GM12878 (cell line): ENCODE results near the gene CCDC14. TPM values are rescaled to one million over a fixed set of nuclear protein-coding genes. Genes with fewer than 3 reads are reported as not detected.

Experiments used
- ATAC-seq: fragments of 200-7000 bp; cut with Tn5 transposase; 3 replicates; pipeline ENCODE4 v1.9.1; 2020; ENCODE audit warnings: mild to moderate bottlenecking, moderate library complexity
- BruUV-seq: library from RNA; stranded (reverse); fragments of 400-500 nt; replicated peaks from 2 replicates; lab custom pipeline; 2021; lab: Mats Ljungman, UMichigan
- CTCF ChIA-PET: fragments of 300-600 bp; sonication (Branson Sonifier 250); formaldehyde crosslinking; extraction: SDS; loops from one replicate; lab custom pipeline; 2021; ENCODE audit warnings: inconsistent platforms; lab: Yijun Ruan, JAX
- POLR2A ChIA-PET: fragments of 350-600 bp; formaldehyde crosslinking; extraction: SDS; loops from one replicate; lab custom pipeline; 2021; ENCODE audit warnings: inconsistent platforms; lab: Charles Lee
- RAD21 ChIA-PET: fragments of 300-600 bp; sonication (Branson Sonifier 250); formaldehyde crosslinking; loops from one replicate; lab custom pipeline; 2023; ENCODE audit warnings: antibody characterized with exemption; ENCODE audit not compliant: unreplicated experiment; lab: Charles Lee
- SMC1A ChIA-PET: fragments of 300-600 bp; sonication (Branson Sonifier 250); formaldehyde crosslinking; loops from one replicate; lab custom pipeline; 2023; ENCODE audit not compliant: unreplicated experiment, uncharacterized antibody; lab: Charles Lee
- DNase-seq: peaks from one replicate; pipeline ENCODE4 v3.0.0-alpha.2; 2011; ENCODE audit warnings: low read depth, low spot score
- FAIRE-seq: peaks from 3 replicates; lab custom pipeline; 2011; peaks lifted over from hg19 to GRCh38; lab: Jason Lieb, UNC
- H2AFZ ChIP-seq: 2 replicates; pipeline ENCODE4 v1.6.0; 2011; ENCODE audit warnings: low read depth, low read length, control low read depth; ENCODE audit not compliant: control insufficient read depth
- H3K27ac ChIP-seq: 2 replicates; pipeline ENCODE4 v1.5.1; 2011; ENCODE audit warnings: control low read depth; ENCODE audit not compliant: control insufficient read depth, insufficient read depth
- H3K27me3 ChIP-seq, 2 experiments: replicated peaks in 1 of 2; 2 replicates each; pipeline versions ENCODE4 v1.6.0 to v1.6.1; 2011; ENCODE audit warnings: low read length in 1 of 2; ENCODE audit not compliant: control insufficient read depth in 2 of 2, insufficient read depth in 2 of 2
- H3K36me3 ChIP-seq, 2 experiments: 2 replicates each; pipeline ENCODE4 v1.5.1; 2011; ENCODE audit warnings: low read length in 1 of 2; ENCODE audit not compliant: control insufficient read depth in 2 of 2, insufficient read depth in 2 of 2
- H3K4me1 ChIP-seq: 2 replicates; pipeline ENCODE4 v1.6.1; 2011; ENCODE audit warnings: mild to moderate bottlenecking, low read length, moderate library complexity, mixed read lengths; ENCODE audit not compliant: control insufficient read depth, insufficient read depth
- H3K4me2 ChIP-seq: 2 replicates; pipeline ENCODE4 v1.6.0; 2011; ENCODE audit warnings: control low read depth; ENCODE audit not compliant: control insufficient read depth, insufficient read depth
- H3K4me3 ChIP-seq: fragments of 200-600 bp; sonication (generic); 2 replicates; pipeline ENCODE4 v1.5.1; 2016
- H3K79me2 ChIP-seq: 2 replicates; pipeline ENCODE4 v1.6.0; 2011; ENCODE audit warnings: low read length; ENCODE audit not compliant: control insufficient read depth, insufficient read depth
- H3K9ac ChIP-seq: 2 replicates; pipeline ENCODE4 v1.8.0; 2011; ENCODE audit warnings: low read length, control low read depth, mixed read lengths; ENCODE audit not compliant: control insufficient read depth, insufficient read depth
- H3K9me3 ChIP-seq: replicated peaks from 3 replicates; pipeline ENCODE4 v1.5.1; 2011; ENCODE audit warnings: mild to moderate bottlenecking, low read length; ENCODE audit not compliant: control insufficient read depth, insufficient read depth
- H4K20me1 ChIP-seq: 2 replicates; pipeline ENCODE4 v1.6.0; 2011; ENCODE audit not compliant: control insufficient read depth, insufficient read depth
- EZH2 ChIP-seq: IDR thresholded peaks from 2 replicates; pipeline ENCODE4 v1.6.1; 2012; ENCODE audit warnings: low read depth, mild to moderate bottlenecking, control low read depth, inconsistent platforms, low read length, borderline replicate concordance; ENCODE audit not compliant: control insufficient read depth
- HCFC1 ChIP-seq: fragments of 150-350 bp; IDR thresholded peaks from 2 replicates; pipeline ENCODE4 v1.6.1; 2014; ENCODE audit warnings: low read length
- IRF5 ChIP-seq: fragments of 450-650 bp; IDR thresholded peaks from 2 replicates; pipeline ENCODE4 v1.6.1; 2017; ENCODE audit warnings: borderline replicate concordance
- KAT2A ChIP-seq: conservative IDR thresholded peaks from 2 replicates; pipeline ENCODE4 v1.6.1; 2011; ENCODE audit warnings: low read depth, low read length; ENCODE audit not compliant: control insufficient read depth
- LARP7 ChIP-seq: fragments of 450-650 bp; IDR thresholded peaks from 2 replicates; pipeline ENCODE4 v1.6.1; 2017; ENCODE audit warnings: mild to moderate bottlenecking
- NR2C2 ChIP-seq: IDR thresholded peaks from 2 replicates; pipeline ENCODE4 v1.6.1; 2011; ENCODE audit warnings: borderline replicate concordance, low read depth; ENCODE audit not compliant: control insufficient read depth, insufficient read length
- PAX5 ChIP-seq: IDR thresholded peaks from 2 replicates; pipeline ENCODE4 v1.6.1; 2011; ENCODE audit warnings: low read depth, low read length, borderline replicate concordance
- POLR2AphosphoS5 ChIP-seq: IDR thresholded peaks from 2 replicates; pipeline ENCODE4 v1.6.1; 2011; ENCODE audit warnings: mild to moderate bottlenecking, low read length, inconsistent platforms
- RAD51 ChIP-seq: fragments of 450-650 bp; IDR thresholded peaks from 2 replicates; pipeline ENCODE4 v1.6.1; 2016; ENCODE audit warnings: moderate library complexity, mild to moderate bottlenecking, inconsistent platforms
- SIN3A ChIP-seq: IDR thresholded peaks from 2 replicates; pipeline ENCODE4 v1.6.1; 2012; ENCODE audit warnings: low read depth, low read length, improper control_type of control experiment
- SRF ChIP-seq, 2 experiments: IDR thresholded peaks; 2 replicates each; pipeline ENCODE4 v1.6.1; 2011; ENCODE audit warnings: low read depth in 2 of 2, low read length in 2 of 2, mild to moderate bottlenecking in 1 of 2, moderate library complexity in 1 of 2
- TCF12 ChIP-seq: IDR thresholded peaks from 2 replicates; pipeline ENCODE4 v1.6.1; 2011; ENCODE audit warnings: low read depth, mild to moderate bottlenecking, low read length
- TCF3 ChIP-seq: IDR thresholded peaks from 2 replicates; pipeline ENCODE4 v1.6.1; 2012; ENCODE audit warnings: low read depth, mild to moderate bottlenecking, low read length, borderline replicate concordance; ENCODE audit not compliant: insufficient read depth
- ZNF24 ChIP-seq: fragments of 450-650 bp; IDR thresholded peaks from 2 replicates; pipeline ENCODE4 v1.6.1; 2017; ENCODE audit warnings: antibody characterized with exemption, mild to moderate bottlenecking
- ZNF384 ChIP-seq: IDR thresholded peaks from 2 replicates; pipeline ENCODE4 v1.6.1; 2012; ENCODE audit warnings: low read depth, mild to moderate bottlenecking, low read length, improper control_type of control experiment, borderline replicate concordance
- WGBS: methylation state at CpG from one replicate; pipeline ENCODE4 v1.1.6; 2016; ENCODE audit warnings: low lambda C conversion rate; ENCODE audit not compliant: insufficient replicate concordance, insufficient coverage; ENCODE audit errors: missing lambda C conversion rate; 5-methylcytosine and 5-hydroxymethylcytosine counted together
- in situ Hi-C: fragments of 300-500 bp; cut with MboI; formaldehyde crosslinking; loops from 9 replicates; pipeline ENCODE4 v1.14.3; 2018; ENCODE audit warnings: mixed read lengths
- intact Hi-C: fragments of 100-400 bp; cut with micrococcal nuclease; formaldehyde crosslinking; loops from one replicate; pipeline ENCODE4 v1.14.2; 2022; ENCODE audit not compliant: unreplicated experiment
- polyA plus RNA-seq, 11 experiments: library from polyadenylated mRNA; depleted of rRNA in 4 of 11; unstranded in 6 of 11; stranded (reverse) in 5 of 11; fragments of >200 nt; fragmentation: Nextera tagmentation in 4 of 11; fragmentation: Illumina TruSeq in 1 of 11; extraction: Ambion mirVana in 4 of 11; extraction: Trizol in 1 of 11; gene quantifications; 1 replicate in 1 of 11; 2 replicates in 10 of 11; pipeline versions ENCODE4 v1.2.1 to v1.2.3, GENCODE V29; 2011 to 2016; ENCODE audit warnings: inconsistent platforms in 2 of 11, missing spikeins in 2 of 11, low read depth in 1 of 11
- total RNA-seq, 4 experiments: library from RNA; depleted of rRNA in 3 of 4; stranded (reverse); fragments of >200 nt in 3 of 4; fragmentation: Illumina TruSeq in 1 of 4; extraction: Trizol in 1 of 4; gene quantifications; 2 replicates each; pipeline versions ENCODE4 v1.2.1 to v1.2.3, GENCODE V29; 2013 to 2021

CCDC14 gene
- total and polyA plus RNA-seq, 10 of the 15 experiments (the other 5 are each of a cell fraction or from before 2014, with no cell fraction given), result 15.9 to 104 (median 43.0) TPM

GRCh38 chr3:123877965-123878364, 83.1 kb downstream of the CCDC14 start:
- TF ChIP-seq LARP7 (no peak), ZNF384 (no peak), EZH2 (no peak), TCF3 (no peak), PAX5 (no peak), POLR2AphosphoS5 (no peak), HCFC1 (no peak), KAT2A (no peak), IRF5 (no peak), SIN3A (no peak), SRF (IDR thresholded peaks at IDR 0.05; ENCODE audit: low read depth in 2 of 2, low read length in 2 of 2) (no peak), TCF12 (no peak), RAD51 (no peak), NR2C2 (no peak), ZNF24 (no peak)
- Histone ChIP-seq H3K4me1 (no peaks in the 10 kb centered on the region), H3K9me3 (no peaks in the 10 kb centered on the region), H3K27ac (no peak overlapping the region), H2AFZ (no peak overlapping the region), H3K4me2 (no peak overlapping the region), H4K20me1 (no peaks in the 10 kb centered on the region), H3K36me3 (no peaks in the 10 kb centered on the region), H3K4me3 (no peak overlapping the region), H3K79me2 (no peaks in the 10 kb centered on the region), H3K27me3 (no peaks in the 10 kb centered on the region), H3K9ac (no peak overlapping the region)
- in situ Hi-C loops (no loop called here), intact Hi-C loops (loop anchor here (10.0 kb wide), 1 partner anchor 207 kb away; no protein-coding TSS in a partner anchor)
- ChIA-PET POLR2A (no interaction called here), RAD21 (no interaction called here), CTCF (no interaction called here), SMC1A (no interaction called here)
- no TSS peak for BruUV-seq
- no peak for ATAC-seq
- FAIRE-seq, result no peak
- DNase-seq, result no peak
- 1% methylated on average over 4 of the region's 4 CpGs for WGBS
